Testis (tissue), 2 donors: ENCODE measurements around the gene PDIA3.

Experiments used
- POLR2A ChIP-seq: fragments of 450-650 bp; IDR thresholded peaks from one replicate; pipeline ENCODE4 v1.6.1; 2017; ENCODE audit warnings: antibody characterized with exemption, mild to moderate bottlenecking, moderate library complexity
- TF ChIP-seq, protein P1 (sequence below), 3 experiments: fragments of 450-650 bp in 2 of 3; fragments of 200-600 bp in 1 of 3; sonication (generic) in 1 of 3; IDR thresholded peaks; one replicate each; pipeline ENCODE4 v1.5.1; 2016 to 2019; ENCODE audit warnings: antibody characterized with exemption in 3 of 3, mild to moderate bottlenecking in 2 of 3, moderate library complexity in 1 of 3

DNA sequence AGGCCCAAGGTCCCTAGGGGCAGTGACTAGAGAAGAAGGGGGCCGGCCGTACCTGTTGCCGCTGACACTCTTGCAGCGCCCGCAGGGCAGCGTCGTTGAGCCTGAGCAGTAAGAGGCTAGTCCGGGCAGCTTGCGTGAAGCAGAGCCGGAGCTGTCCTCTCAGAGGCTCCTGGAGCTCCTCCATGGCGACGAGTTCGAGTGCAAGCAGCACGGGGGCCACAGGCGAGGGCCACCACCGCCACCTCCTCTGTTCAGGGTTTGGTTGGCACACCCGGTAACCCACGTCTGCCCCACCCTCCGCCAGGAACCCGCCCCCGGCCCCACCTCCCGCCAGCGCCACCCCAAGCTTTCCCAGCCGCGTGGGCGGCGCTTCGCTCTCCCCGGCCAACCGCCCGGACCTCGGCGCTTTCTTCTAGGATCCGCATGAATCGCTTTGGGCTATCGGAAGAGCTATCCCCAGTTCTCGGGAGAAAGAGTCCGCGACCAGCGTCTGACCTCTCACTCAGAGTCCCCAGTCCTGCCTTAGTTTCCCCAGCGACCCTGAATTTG is 30.6 kb downstream of the PDIA3 start, which contains the start of gene ELL3:
- TF ChIP-seq, protein P1, sequence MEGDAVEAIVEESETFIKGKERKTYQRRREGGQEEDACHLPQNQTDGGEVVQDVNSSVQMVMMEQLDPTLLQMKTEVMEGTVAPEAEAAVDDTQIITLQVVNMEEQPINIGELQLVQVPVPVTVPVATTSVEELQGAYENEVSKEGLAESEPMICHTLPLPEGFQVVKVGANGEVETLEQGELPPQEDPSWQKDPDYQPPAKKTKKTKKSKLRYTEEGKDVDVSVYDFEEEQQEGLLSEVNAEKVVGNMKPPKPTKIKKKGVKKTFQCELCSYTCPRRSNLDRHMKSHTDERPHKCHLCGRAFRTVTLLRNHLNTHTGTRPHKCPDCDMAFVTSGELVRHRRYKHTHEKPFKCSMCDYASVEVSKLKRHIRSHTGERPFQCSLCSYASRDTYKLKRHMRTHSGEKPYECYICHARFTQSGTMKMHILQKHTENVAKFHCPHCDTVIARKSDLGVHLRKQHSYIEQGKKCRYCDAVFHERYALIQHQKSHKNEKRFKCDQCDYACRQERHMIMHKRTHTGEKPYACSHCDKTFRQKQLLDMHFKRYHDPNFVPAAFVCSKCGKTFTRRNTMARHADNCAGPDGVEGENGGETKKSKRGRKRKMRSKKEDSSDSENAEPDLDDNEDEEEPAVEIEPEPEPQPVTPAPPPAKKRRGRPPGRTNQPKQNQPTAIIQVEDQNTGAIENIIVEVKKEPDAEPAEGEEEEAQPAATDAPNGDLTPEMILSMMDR (IDR thresholded peaks at IDR 0.05): no peak
- TF ChIP-seq POLR2A: no peak
